HG03175 (cell line): ENCODE data around the gene DNMT1.

Experiments
- ATAC-seq: cut with Tn5 transposase; IDR thresholded peaks from one replicate; pipeline ENCODE4 v1.9.1; 2021; ENCODE audit warnings: mild to moderate bottlenecking, moderate library complexity; ENCODE audit not compliant: unreplicated experiment

The DNMT1 gene

DNA sequence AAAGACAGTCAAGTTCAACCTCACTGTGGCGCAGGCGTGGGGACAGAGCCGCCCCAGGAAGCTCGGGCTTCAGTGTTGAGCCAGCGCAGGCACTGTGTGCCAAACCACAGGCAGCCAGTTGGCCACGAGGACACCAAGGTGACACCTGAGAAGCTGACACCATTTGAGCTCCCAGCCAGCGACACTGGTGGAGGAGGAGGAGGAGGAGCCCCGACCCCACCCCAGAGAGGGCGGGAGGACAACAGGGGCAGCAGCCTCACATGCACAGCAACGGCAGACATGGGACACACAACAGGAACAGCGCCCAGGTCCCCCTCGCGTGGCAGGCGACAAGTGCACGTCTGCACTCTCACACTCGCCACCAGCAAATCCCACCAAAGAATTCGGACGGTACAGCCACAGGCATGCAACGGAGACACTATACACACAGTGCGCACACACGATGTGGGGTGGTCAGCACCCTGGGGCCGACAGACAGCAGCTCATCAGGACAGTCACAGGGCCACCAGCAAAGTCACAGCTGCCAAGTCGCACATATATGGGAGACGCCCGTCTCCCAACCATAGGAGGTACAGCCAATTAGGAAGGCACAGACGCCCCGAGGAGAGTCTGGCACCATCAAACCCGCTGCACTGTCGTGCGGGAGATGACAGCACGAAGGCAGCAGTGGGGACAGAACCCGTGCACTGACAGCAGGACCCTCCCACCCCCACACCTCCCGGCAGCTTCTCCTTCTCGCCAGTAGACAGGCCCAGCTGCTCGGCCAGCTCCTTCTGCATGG, 78.5 kb downstream of the DNMT1 start:
- ATAC-seq, result no peak

DNA sequence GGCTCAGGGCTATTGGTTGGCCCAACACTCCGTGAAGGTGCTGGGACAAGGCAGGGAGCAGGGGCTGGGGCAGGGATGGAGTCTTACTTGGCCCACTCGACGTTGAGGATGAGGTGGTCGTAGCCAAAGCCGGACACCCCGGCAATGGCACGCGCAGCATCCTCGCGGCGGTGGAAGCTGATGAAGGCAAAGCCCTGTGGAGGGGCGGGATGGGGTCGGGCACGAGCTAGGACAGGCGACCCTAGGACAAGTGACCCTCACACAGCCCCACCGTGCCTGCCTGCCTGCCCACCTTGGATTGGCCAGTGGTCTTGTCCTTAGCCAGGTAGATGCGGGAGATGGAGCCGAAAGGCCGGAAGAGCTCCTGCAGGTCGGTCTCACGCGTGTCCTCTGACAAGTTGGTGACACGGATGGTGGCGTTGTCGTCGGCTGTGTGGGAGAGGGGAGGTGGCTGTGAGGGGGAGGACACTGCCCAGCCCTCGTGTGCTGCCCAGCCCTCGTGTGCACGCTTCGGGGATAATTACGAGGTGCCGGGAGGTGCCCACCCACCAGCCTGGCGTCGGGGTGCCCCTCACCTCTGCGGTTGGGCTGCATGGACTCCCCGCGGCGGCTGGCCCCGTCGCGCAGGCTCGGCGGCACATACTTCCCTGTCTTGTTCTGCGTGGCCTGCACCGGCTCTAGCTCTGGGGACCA, 79.2 kb downstream of the DNMT1 start:
- ATAC-seq, result no peak

DNA sequence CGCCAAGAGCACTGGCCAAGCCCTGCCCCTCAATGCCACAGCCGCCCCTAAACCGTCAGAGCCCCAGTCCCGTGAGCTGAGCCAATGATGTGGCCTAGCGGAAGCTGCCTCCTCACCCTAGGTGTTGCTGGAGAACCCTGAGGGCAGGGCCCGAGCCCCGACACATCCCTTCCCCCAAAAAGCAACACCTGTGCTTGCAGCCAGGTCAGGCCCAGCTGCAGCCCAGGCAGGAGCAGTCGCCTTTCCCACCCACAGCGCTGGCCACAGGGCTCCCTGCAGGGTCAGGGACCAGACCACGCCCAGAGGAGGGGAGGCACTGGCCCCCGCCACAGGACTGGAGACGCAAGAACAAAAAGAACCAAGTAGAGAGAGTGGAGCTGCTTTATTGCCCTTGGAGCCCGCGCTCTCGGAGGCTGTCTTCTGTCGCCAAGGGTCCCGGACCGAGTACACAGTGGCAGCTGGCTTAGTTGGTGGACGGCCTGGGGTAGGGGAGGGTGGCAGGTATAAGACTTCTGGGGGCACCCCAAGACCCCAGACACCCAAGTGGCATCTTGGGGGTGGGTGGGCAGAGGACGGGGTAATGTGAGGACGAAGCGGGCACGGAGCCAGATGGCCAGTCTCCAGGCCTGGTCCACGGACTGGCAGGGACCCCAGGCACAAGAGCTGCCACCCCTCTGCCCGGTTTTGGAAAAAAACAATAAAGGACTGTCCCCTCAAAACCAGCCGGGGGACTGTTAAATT, 79.9 kb downstream of the DNMT1 start:
- no peak for ATAC-seq

DNA sequence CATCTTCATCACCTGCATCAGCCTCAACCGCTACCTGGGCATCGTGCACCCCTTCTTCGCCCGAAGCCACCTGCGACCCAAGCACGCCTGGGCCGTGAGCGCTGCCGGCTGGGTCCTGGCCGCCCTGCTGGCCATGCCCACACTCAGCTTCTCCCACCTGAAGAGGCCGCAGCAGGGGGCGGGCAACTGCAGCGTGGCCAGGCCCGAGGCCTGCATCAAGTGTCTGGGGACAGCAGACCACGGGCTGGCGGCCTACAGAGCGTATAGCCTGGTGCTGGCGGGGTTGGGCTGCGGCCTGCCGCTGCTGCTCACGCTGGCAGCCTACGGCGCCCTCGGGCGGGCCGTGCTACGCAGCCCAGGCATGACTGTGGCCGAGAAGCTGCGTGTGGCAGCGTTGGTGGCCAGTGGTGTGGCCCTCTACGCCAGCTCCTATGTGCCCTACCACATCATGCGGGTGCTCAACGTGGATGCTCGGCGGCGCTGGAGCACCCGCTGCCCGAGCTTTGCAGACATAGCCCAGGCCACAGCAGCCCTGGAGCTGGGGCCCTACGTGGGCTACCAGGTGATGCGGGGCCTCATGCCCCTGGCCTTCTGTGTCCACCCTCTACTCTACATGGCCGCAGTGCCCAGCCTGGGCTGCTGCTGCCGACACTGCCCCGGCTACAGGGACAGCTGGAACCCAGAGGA, 80.6 kb downstream of the DNMT1 start:
- no peak for ATAC-seq

DNA sequence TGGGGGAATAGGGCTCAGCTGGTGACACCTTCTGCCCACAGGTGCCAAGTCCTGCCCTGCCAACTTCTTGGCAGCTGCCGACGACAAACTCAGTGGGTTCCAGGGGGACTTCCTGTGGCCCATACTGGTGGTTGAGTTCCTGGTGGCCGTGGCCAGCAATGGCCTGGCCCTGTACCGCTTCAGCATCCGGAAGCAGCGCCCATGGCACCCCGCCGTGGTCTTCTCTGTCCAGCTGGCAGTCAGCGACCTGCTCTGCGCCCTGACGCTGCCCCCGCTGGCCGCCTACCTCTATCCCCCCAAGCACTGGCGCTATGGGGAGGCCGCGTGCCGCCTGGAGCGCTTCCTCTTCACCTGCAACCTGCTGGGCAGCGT, 81.2 kb downstream of the DNMT1 start:
- ATAC-seq, result no peak

DNA sequence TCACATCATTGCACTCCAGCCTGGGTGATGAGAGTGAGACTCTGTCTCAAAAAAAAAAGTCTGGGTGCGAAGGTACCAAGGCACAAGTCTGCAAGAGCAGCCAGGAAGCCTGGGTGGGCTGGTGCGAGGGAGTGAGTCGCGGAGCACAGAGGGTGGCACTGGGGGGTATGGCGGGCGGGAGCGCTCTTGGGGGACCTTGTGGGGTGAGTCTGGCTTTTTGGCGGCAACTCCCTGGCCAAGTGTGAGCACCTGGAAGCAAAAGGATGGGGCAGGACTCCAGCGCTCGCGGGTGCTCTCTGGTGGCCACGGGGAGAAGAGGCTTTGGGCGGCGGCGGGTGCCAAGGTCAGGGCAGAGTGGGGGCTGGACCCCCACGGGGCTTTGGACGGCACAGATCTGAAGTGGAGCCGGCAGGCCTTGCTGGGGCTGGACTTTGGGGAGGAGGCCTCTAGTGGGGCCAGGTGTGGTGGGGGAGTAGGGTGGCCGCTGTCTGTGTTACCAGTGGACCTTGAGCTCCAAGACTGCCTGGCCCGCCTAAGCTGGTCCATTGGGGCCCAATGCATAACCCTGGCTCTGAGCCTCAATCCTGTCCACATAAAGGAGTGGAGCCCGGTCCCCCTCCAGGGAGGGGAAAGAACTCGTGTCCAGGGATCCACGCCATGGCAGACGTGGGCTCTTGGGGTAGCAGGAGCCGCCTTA, 81.7 kb downstream of the DNMT1 start:
- ATAC-seq, result no peak

DNA sequence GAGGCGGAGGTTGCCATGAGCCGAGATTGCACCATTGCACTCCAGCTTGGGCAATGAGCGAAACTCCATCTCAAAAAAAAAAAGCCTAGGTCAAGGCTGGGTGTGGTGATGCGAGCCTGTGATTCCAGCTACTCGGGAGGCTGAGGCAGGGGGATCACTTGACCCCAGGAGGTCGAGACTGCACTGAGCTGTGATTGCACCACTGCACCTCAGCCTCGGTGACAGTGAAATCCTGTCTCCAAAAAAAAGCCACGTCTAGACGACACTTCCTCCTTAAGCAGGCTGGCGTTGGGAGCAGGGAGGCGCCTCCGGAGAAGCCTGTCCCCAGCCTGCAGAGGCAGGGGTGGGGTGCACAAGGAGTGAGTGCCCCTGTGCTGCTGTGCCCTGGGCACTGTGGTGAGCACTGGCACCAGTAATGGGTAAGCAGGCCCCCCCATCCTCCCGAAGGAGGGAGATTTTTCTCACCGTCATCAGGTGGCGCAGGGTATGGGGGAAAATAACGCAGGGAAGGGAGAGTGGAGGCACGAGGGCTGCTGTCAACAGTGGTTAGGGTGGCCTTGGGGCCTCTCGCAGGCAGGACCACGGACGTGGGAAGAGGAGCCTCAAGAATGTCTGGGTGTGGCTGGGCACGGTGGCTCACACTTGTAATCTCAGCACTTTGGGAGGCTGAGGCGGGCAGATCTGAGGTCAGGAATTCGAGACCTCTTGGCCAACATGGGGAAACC, 82.6 kb downstream of the DNMT1 start:
- ATAC-seq, result no peak

DNA sequence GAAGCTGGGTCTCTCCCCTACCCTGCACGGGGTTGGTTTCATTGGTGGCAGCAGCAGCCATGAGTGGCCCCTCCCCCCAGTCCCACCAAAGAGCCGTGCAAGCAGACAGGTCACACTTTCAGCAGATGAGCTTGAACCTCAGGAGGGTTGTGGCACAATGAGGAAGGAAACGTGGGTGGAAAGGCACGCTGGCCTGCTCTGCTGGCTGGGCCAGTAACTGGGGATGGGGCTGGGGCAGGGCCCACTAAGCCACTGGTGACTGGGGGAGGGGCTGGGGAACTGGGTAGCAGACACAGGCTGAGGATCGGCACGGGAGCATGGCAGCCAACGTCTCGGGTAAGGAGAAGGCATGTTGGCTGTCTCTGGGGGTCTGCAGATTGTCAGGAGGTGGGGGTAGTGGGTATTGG, 83.3 kb downstream of the DNMT1 start, which contains the start of gene P2RY11:
TSS of gene P2RY11 (plus strand) at position 289 of the 407 bp plus-strand sequence. CDS start at position 318, 29 bp downstream.
- no peak for ATAC-seq

DNA sequence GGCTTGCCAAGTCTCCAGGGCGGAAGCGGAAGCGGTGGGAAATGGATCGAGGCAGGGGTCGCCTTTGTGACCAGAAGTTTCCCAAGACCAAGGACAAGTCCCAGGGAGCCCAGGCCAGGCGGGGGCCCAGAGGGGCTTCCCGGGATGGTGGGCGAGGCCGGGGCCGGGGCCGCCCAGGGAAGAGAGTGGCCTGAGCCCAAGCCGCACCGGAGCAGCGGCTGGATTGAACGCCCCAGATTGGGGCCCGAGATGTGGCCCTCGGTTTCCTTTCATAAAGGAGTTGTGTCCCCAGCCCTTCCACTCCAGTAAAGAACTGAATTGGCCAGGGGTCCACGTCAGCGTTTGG, 83.8 kb downstream of the DNMT1 start:
- no peak for ATAC-seq

DNA sequence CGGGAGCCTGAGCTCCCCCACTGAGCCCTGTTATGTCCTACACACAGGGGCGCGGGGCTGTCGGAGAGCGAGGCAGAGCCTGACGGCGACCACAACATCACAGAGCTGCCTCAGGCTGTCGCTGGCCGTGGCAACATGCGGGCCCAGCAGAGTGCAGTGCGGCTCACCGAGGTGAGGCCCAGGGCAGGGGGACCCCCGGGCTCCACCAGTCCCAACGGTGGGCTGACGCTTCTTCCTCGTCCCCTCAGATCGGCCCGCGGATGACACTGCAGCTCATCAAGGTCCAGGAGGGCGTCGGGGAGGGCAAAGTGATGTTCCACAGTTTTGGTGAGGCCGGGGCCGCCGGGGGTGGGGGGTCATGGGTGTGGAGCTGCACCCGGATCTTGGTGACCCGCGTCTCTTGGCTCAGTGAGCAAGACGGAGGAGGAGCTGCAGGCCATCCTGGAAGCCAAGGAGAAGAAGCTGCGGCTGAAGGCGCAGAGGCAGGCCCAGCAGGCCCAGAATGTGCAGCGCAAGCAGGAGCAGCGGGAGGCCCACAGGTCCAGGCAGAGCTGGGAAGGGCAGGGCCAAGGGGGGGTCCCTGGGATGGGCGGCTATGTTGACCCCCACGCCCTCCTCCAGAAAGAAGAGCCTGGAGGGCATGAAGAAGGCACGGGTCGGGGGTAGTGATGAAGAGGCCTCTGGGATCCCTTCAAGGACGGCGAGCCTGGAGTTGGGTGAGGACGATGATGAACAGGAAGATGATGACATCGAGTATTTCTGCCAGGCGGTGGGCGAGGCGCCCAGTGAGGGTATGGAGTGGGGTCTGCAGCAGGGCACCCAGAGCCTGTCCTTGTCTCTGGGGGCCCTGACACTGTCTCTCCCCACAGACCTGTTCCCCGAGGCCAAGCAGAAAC, 84.4 kb downstream of the DNMT1 start:
- no peak for ATAC-seq

DNA sequence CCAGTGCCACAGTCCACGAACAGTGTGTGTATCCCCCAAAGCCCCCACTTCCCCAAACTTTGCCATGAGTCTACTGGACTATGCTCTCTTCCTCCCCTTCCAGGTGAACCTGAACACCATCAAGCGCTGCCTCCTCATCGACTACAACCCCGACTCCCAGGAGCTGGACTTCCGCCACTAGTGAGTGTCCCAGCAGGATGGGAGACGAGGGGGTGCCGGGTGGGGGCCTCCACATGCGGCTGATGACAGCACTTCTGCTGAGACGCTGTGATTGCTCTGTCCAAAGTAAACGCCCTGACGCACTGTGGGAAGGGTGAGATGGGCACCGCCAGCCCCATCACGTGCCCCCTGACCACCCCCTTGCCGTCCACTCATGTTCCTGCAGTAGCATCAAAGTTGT, 85.2 kb downstream of the DNMT1 start:
- no peak for ATAC-seq

DNA sequence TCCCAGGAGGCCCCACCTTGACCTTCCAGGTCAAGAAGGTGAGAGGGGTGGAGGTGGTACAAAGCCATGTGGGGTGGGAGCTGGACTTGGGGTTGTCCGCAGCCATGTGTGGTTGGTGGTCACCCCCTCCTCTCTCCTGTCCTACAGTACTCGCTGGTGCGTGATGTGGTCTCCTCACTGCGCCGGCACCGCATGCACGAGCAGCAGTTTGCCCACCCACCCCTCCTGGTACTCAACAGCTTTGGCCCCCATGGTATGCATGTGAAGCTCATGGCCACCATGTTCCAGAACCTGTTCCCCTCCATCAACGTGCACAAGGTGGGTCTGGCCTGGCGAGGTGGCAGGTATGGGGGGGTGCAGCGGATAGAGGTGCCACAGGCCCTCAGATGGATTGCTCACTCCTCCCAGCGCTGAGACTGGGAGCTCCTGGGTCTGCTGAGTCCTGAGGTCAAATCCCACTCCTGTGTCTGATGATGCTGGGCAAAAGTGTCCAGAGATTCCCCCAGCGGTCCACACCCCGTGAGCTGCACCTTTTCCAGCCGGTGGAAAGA, 86.9 kb downstream of the DNMT1 start:
- no peak for ATAC-seq

DNA sequence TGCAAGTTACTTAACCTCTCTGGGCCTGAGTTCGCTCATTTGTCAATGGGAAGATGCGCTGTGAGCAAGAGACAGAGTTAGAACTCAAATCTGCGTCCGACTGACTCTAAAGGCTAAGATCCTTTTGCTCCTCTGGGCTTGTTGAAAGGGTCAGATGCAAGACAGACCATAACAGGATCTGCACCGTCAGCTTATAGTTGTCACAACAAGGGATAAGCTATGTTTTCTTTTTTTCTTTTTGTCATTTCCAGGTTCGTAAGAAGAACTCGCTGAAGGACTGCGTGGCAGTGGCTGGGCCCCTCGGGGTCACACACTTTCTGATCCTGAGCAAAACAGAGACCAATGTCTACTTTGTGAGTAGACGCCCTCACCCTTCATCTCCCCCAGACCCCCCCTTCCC, 87.5 kb downstream of the DNMT1 start:
- ATAC-seq, result no peak

DNA sequence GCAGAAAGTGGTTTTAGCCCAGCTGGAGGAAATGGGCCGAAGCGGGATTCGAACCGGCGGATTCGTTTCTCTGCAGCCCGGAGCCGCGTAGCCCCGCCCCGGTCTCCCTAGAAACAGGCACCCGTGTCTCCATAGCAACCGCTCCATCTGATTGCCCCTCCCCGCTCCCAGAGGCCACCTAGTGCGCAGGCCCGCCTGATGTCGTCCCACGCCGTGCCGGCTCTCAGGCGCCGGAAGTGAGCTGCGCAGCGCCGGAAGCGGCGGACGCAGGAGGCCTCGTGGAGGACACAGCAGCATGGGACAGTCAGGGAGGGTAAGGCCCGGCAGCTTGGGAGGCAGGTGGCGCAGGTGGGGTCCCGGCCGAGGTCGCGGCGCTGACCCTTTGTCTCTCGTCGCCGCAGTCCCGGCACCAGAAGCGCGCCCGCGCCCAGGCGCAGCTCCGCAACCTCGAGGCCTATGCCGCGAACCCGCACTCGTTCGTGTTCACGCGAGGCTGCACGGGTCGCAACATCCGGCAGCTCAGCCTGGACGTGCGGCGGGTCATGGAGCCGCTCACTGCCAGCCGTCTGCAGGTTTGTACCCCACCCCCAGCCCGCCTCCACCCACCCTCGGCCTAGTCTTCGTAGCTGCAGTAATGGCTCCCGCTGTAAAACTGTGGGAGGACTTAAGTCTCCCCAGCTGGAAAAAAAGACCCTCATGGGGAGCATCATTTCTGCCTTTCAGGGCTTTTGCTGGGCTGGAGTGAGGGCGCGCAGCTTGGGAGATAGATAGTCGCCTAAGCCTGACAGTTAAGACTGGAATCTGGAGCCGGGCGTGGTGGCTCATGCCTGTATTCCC, 88.4 kb downstream of the DNMT1 start, which contains the start of gene PPAN:
TSS of gene PPAN (plus strand) at position 263 of the 837 bp plus-strand sequence. CDS start at position 296, 33 bp downstream.
- peak; percentile 49 for ATAC-seq

DNA sequence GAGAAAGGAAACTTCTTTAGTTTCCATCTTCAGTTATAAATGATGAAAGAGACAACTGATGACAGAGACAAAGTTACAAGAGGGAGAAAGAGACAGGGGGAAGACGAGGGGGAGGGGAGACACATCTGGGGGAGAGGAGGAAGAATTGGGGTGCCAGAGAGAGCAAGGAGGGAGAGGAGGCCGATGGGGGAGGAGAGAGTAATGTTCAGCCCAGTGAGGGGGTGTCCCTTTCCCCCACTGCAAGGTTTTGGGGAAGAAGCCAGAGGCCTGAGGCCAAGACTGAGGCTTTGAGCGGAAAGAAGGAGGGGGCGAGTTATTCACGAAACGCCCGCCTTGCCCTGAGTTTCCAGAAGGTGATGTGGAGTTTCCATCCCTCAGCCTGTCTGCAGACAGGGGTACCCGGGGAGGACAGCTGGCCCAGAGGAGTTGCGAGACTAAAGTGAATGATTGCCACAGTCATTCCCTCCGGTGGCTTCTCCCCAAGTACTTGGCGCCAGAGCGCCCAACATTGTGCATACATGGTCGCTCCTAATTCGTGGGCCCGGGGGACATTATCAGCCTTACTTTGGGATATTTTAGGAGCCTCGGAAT, 89.1 kb downstream of the DNMT1 start:
- peak; percentile 23 for ATAC-seq

DNA sequence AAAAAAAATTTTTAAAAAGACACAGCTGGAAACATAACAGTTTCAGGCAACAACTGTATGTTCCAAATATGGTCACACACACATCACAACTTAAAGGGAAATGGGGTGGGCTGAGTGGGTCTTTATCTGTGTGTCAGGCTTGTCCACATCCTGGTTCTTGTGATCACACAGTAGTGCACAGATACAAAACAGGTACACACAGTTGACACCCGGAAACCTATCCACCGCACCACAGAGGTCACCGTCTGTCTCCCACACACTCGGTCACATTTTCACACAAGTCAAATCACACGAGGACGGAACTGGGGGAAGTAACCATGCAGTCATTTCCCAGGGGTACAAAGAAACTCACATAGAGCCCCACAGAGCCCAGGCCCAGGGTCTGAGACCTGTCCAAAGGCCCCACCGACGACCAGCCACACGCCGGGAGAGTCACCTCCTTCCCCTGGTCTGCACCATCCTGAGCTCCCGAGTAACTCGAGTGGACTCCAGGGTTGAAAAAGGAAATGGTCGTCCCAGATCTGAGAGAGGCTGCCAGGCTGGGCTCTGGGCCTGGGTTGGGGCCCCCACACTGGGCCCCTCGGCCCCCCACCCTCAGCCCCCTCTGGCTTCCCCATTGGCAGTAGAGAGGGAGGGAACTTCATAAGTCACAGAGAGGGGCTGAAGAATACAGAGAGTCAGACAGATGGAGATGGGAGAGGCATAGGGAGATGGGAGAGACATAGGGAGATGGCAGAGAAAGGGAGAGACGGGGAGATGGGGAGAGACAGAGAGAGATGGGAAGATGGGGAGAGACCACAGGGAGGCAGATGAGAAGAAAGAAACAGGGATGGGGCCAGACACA, 89.9 kb downstream of the DNMT1 start:
- peak; percentile 45 for ATAC-seq
